ENCODE data around the gene PEX10. TPM values are rescaled to one million over a fixed set of nuclear protein-coding genes. Genes with fewer than 3 reads are reported as not detected.

The PEX10 gene
- total RNA-seq, 1 donor, result 34.7 TPM

DNA sequence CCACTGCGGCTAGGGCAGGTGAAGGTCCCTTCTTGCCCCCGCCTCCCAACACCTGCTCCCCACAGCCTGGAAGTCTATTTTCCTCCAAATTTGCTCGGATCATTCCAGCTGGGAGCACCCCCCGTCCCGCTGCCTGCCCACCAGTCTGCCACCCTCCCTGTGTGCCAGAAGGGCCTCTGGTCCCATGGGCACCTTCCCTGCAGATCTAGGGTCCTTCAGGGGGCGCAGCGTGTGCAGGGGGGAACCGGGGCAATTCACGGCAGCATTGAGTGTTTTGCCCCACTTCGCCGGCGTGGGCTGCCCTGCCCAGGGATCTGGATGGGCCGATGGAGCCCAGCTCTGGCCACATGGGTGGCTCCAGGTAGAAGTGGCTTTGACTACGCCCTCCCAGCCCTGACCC is 26.3 kb upstream of the PEX10 start:
- Histone ChIP-seq H3K79me2 (ENCODE audit: insufficient read depth, low read length) (no peaks in the 10 kb centered on the region), H3K4me3 (ENCODE audit: insufficient read depth, low read length) (no peak overlapping the region), H3K4me2 (ENCODE audit: insufficient read depth, low read length) (no peak overlapping the region), H3K4me1 (ENCODE audit: insufficient read depth, low read length) (no peaks in the 10 kb centered on the region), H3K36me3 (ENCODE audit: insufficient read depth, low read length) (no peaks in the 10 kb centered on the region), H2AFZ (ENCODE audit: low read length) (no peak overlapping the region), H3K27ac (ENCODE audit: low read depth, low read length) (no peak overlapping the region), H4K20me1 (ENCODE audit: insufficient read depth, low read length) (no peaks in the 10 kb centered on the region), H3K9me3 (ENCODE audit: low read depth, low read length) (no peaks in the 10 kb centered on the region), H3K27me3 (ENCODE audit: insufficient read depth, low read length) (peaks cover 26% of the 10 kb centered on the region)
- TF ChIP-seq, protein P1, sequence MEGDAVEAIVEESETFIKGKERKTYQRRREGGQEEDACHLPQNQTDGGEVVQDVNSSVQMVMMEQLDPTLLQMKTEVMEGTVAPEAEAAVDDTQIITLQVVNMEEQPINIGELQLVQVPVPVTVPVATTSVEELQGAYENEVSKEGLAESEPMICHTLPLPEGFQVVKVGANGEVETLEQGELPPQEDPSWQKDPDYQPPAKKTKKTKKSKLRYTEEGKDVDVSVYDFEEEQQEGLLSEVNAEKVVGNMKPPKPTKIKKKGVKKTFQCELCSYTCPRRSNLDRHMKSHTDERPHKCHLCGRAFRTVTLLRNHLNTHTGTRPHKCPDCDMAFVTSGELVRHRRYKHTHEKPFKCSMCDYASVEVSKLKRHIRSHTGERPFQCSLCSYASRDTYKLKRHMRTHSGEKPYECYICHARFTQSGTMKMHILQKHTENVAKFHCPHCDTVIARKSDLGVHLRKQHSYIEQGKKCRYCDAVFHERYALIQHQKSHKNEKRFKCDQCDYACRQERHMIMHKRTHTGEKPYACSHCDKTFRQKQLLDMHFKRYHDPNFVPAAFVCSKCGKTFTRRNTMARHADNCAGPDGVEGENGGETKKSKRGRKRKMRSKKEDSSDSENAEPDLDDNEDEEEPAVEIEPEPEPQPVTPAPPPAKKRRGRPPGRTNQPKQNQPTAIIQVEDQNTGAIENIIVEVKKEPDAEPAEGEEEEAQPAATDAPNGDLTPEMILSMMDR (IDR thresholded peaks at IDR 0.05; ENCODE audit: extremely low read depth, low read depth, low read length), result no peak
- DNase-seq (ENCODE audit: insufficient read length, low spot score, missing footprints), result no peak

DNA sequence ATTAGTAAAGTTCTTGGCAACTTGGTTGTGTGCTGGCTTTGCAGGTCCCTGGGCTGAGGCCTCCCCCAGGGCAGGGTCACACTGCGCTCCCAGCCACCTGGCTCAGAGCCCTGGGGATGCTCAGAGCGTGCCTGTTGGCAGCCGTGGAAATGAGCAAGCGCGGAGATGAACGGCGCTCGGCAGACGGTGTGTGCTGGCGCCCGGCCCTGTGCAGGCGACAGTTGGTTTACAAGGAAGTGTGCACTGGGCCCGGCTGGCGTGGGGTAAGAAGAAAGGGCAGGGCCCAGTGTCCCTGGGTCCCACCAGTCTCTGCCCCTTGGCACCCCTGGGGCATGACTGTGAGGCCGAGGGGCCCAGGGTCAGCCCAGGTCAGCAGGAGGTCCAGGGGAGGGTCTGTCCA is 25.7 kb upstream of the PEX10 start:
- no peaks in the 10 kb centered on the region for H3K36me3 ChIP-seq (ENCODE audit: insufficient read depth, low read length)
- H3K27ac ChIP-seq (ENCODE audit: low read depth, low read length), result no peak overlapping the region
- H3K79me2 ChIP-seq (ENCODE audit: insufficient read depth, low read length), result no peaks in the 10 kb centered on the region
- H3K4me1 ChIP-seq (ENCODE audit: insufficient read depth, low read length), result no peaks in the 10 kb centered on the region
- DNase-seq (ENCODE audit: insufficient read length, low spot score, missing footprints), result no peak
- H3K4me2 ChIP-seq (ENCODE audit: insufficient read depth, low read length), result no peak overlapping the region
- TF ChIP-seq, protein P1 (IDR thresholded peaks at IDR 0.05; ENCODE audit: extremely low read depth, low read depth, low read length), result no peak
- no peak overlapping the region for H3K4me3 ChIP-seq (ENCODE audit: insufficient read depth, low read length)
- no peak overlapping the region for H2AFZ ChIP-seq (ENCODE audit: low read length)
- no peaks in the 10 kb centered on the region for H3K9me3 ChIP-seq (ENCODE audit: low read depth, low read length)
- H4K20me1 ChIP-seq (ENCODE audit: insufficient read depth, low read length), result no peaks in the 10 kb centered on the region
- H3K27me3 ChIP-seq (ENCODE audit: insufficient read depth, low read length), result peaks cover 29% of the 10 kb centered on the region

DNA sequence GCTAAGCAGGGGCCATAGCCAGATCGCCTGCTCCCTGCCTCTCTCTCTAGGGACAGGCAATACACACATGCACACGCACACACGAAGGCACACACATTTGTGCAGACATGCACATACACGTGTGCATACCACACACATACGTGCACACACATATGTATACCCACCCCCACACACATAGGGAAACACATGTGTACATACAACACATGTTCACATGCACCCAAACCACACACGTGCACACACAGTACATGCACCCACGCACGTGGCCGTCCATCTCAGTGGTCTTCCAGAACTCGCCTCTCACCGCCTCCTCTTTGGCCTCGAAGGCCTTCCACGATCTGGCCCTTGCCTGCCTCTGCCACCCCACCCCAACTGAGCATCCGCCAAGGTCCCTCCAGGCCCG is 25.3 kb upstream of the PEX10 start:
- Histone ChIP-seq H3K27me3 (ENCODE audit: insufficient read depth, low read length) (peaks cover 29% of the 10 kb centered on the region), H3K4me3 (ENCODE audit: insufficient read depth, low read length) (no peak overlapping the region), H3K4me1 (ENCODE audit: insufficient read depth, low read length) (no peaks in the 10 kb centered on the region), H2AFZ (ENCODE audit: low read length) (no peak overlapping the region), H4K20me1 (ENCODE audit: insufficient read depth, low read length) (no peaks in the 10 kb centered on the region), H3K27ac (ENCODE audit: low read depth, low read length) (no peak overlapping the region), H3K79me2 (ENCODE audit: insufficient read depth, low read length) (no peaks in the 10 kb centered on the region), H3K36me3 (ENCODE audit: insufficient read depth, low read length) (no peaks in the 10 kb centered on the region), H3K9me3 (ENCODE audit: low read depth, low read length) (no peaks in the 10 kb centered on the region), H3K4me2 (ENCODE audit: insufficient read depth, low read length) (no peak overlapping the region)
- no peak for DNase-seq (ENCODE audit: insufficient read length, low spot score, missing footprints)
- TF ChIP-seq, protein P1 (IDR thresholded peaks at IDR 0.05; ENCODE audit: extremely low read depth, low read depth, low read length), result no peak

DNA sequence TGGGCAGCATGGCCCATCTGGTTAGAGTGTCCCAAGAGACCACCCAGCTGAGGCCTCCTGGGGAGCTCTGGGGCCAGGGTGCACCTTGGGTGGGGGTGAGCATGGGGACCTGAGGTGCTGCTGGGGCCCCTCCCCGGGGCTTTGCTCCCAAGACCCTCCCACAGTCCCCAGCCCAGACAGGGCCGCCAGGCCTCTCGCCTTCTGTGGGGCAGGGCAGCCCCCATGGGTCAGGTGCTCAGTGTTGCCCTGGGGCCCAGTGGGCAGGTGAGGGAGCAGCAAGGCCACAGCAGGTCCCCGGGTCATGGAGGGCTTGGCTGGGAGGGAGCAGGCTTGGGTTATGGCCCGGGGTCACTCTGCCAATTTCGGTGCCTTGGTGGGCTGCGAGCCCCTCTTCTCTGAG is 24.5 kb upstream of the PEX10 start:
- Histone ChIP-seq H3K79me2 (ENCODE audit: insufficient read depth, low read length) (no peaks in the 10 kb centered on the region), H3K27me3 (ENCODE audit: insufficient read depth, low read length) (peaks cover 25% of the 10 kb centered on the region)

More for the DNA sequence above, 24.5 kb upstream of the PEX10 start:
- H2AFZ ChIP-seq (ENCODE audit: low read length), result no peak overlapping the region
- TF ChIP-seq, protein P1 (IDR thresholded peaks at IDR 0.05; ENCODE audit: extremely low read depth, low read depth, low read length), result no peak
- H3K27ac ChIP-seq (ENCODE audit: low read depth, low read length), result no peak overlapping the region
- no peaks in the 10 kb centered on the region for H3K36me3 ChIP-seq (ENCODE audit: insufficient read depth, low read length)
- H3K4me2 ChIP-seq (ENCODE audit: insufficient read depth, low read length), result no peak overlapping the region
- no peaks in the 10 kb centered on the region for H3K9me3 ChIP-seq (ENCODE audit: low read depth, low read length)
- H3K4me1 ChIP-seq (ENCODE audit: insufficient read depth, low read length), result no peaks in the 10 kb centered on the region
- H4K20me1 ChIP-seq (ENCODE audit: insufficient read depth, low read length), result no peaks in the 10 kb centered on the region
- H3K4me3 ChIP-seq (ENCODE audit: insufficient read depth, low read length), result no peak overlapping the region
- DNase-seq (ENCODE audit: insufficient read length, low spot score, missing footprints), result no peak
